GM19099 (cell line): ENCODE results near the gene KBTBD6.

ENCODE experiments used
- POLR2A ChIP-seq: IDR thresholded peaks from 3 replicates; pipeline ENCODE4 v1.6.1; 2011; ENCODE audit warnings: low read depth; ENCODE audit not compliant: insufficient read length; ENCODE audit errors: extremely low read depth

KBTBD6 gene

GRCh38 chr13:41085961-41086585, 46.5 kb downstream of the KBTBD6 start:
- TF ChIP-seq POLR2A = no peak

GRCh38 chr13:41079725-41080124, 52.9 kb downstream of the KBTBD6 start:
- no peak for TF ChIP-seq POLR2A
